Tibial artery (tissue), 4 donors: ENCODE data around the gene SORCS1.

Experiments used
- DNase-seq, 2 donors: peaks; one replicate each; pipeline ENCODE4 v3.0.0-alpha.2; 2019
- H3K27ac ChIP-seq, 2 donors: fragments of 200-600 bp; sonication (generic) in 1 of 2; 1 replicate in 1 of 2; 2 replicates in 1 of 2; pipeline ENCODE4 v1.5.1; 2018 to 2019; ENCODE audit warnings: mild to moderate bottlenecking in 1 of 2
- H3K27me3 ChIP-seq, 2 donors: fragments of 200-600 bp; sonication (generic) in 1 of 2; one replicate each; pipeline versions ENCODE4 v1.5.1 to v1.6.0; 2016 to 2019
- H3K36me3 ChIP-seq, 3 donors: fragments of 200-600 bp; sonication (generic) in 2 of 3; one replicate each; pipeline ENCODE4 v1.5.1; 2016 to 2019; ENCODE audit warnings: mild to moderate bottlenecking in 2 of 3
- H3K4me1 ChIP-seq, 4 donors: fragments of 200-600 bp; sonication (generic) in 2 of 4; 1 replicate in 3 of 4; 2 replicates in 1 of 4; pipeline ENCODE4 v1.5.1; 2016 to 2019
- H3K4me3 ChIP-seq, 2 donors: fragments of 200-600 bp; sonication (generic) in 1 of 2; 1 replicate in 1 of 2; 2 replicates in 1 of 2; pipeline ENCODE4 v1.5.1; 2018 to 2019; ENCODE audit warnings: mild to moderate bottlenecking in 2 of 2
- H3K9me3 ChIP-seq, 3 donors: fragments of 200-600 bp; sonication (generic) in 1 of 3; one replicate each; pipeline ENCODE4 v1.5.1; 2016 to 2019
- CTCF ChIP-seq, 2 experiments: fragments of 200-600 bp in 1 of 2; fragments of 450-650 bp in 1 of 2; IDR thresholded peaks; one replicate each; pipeline ENCODE4 v1.5.1; 2017 to 2019; ENCODE audit warnings: antibody characterized with exemption in 2 of 2, mild to moderate bottlenecking in 1 of 2, moderate library complexity in 1 of 2
- intact Hi-C: fragments of 100-400 bp; cut with DNase I; formaldehyde crosslinking; loops from one replicate; pipeline ENCODE4 v1.15.0; 2023; ENCODE audit warnings: low total_unique reads

SORCS1 gene

GRCh38 chr10:107059068-107059804 lies 105.3 kb downstream of the SORCS1 start:
- H3K27ac ChIP-seq, result no peak overlapping the region
- no peaks in the 10 kb centered on the region for H3K4me1 ChIP-seq
- no peaks in the 10 kb centered on the region for H3K36me3 ChIP-seq
- TF ChIP-seq CTCF (IDR thresholded peaks at IDR 0.05), result no peak
- intact Hi-C loops, result no loop called here
- H3K4me3 ChIP-seq, result no peak overlapping the region
- no peaks in the 10 kb centered on the region for H3K9me3 ChIP-seq
- no peak for DNase-seq
- H3K27me3 ChIP-seq, result no peaks in the 10 kb centered on the region

- no peak for TF ChIP-seq CTCF (IDR thresholded peaks at IDR 0.05)
- no peaks in the 10 kb centered on the region for H3K9me3 ChIP-seq
- intact Hi-C loops, result no loop called here
- H3K27ac ChIP-seq, result no peak overlapping the region
- H3K4me1 ChIP-seq, result no peaks in the 10 kb centered on the region
- no peak for DNase-seq
- H3K36me3 ChIP-seq, result no peaks in the 10 kb centered on the region
- no peaks in the 10 kb centered on the region for H3K27me3 ChIP-seq
- H3K4me3 ChIP-seq, result no peak overlapping the region
These were observed 106.2 kb downstream of the SORCS1 start for GRCh38 chr10:107058331-107058730.

DNA sequence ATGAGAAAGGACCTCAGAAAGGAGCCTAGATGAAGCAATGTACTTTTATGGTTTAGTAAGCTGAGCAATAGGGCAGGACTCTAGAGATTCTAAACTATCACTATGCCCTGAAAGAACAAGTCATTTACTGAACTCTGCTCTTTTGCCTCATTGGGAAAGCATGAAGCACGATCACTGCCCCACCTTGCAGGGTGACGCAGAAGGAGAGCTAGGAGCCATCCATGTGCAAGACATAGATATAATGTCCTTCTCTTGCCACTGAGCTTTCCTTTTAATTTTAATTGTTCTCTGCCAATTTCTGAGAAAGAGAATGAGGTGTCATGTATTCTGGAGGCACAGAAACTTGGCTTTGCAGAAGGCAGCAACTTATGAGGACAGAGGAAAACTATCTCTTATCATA lies 108.3 kb downstream of the SORCS1 start:
- no peak for DNase-seq
- TF ChIP-seq CTCF (IDR thresholded peaks at IDR 0.05), result no peak
- H3K4me1 ChIP-seq, result no peaks in the 10 kb centered on the region
- no peaks in the 10 kb centered on the region for H3K27me3 ChIP-seq
- intact Hi-C loops, result no loop called here
- H3K36me3 ChIP-seq, result no peaks in the 10 kb centered on the region
- H3K9me3 ChIP-seq, result no peaks in the 10 kb centered on the region
- H3K27ac ChIP-seq, result no peak overlapping the region
- no peak overlapping the region for H3K4me3 ChIP-seq

- intact Hi-C loops, result no loop called here
- TF ChIP-seq CTCF (IDR thresholded peaks at IDR 0.05), result no peak
- Histone ChIP-seq H3K4me1 (no peaks in the 10 kb centered on the region), H3K36me3 (no peaks in the 10 kb centered on the region), H3K9me3 (no peaks in the 10 kb centered on the region), H3K4me3 (no peak overlapping the region), H3K27ac (no peak overlapping the region), H3K27me3 (no peaks in the 10 kb centered on the region)
- DNase-seq, result no peak
These were observed 109.9 kb downstream of the SORCS1 start for GRCh38 chr10:107054469-107055156.

GRCh38 chr10:107051769-107052168 lies 112.7 kb downstream of the SORCS1 start:
- intact Hi-C loops, result no loop called here
- Histone ChIP-seq H3K4me3 (no peak overlapping the region), H3K4me1 (no peaks in the 10 kb centered on the region), H3K27ac (no peak overlapping the region), H3K27me3 (no peaks in the 10 kb centered on the region), H3K9me3 (no peaks in the 10 kb centered on the region), H3K36me3 (no peaks in the 10 kb centered on the region)
- DNase-seq, result no peak
- no peak for TF ChIP-seq CTCF (IDR thresholded peaks at IDR 0.05)
